Left colon (tissue), 2 donors: ENCODE results near the gene TRIM72. TPM values are rescaled to one million over a fixed set of nuclear protein-coding genes. Genes with fewer than 3 reads are reported as not detected.
A peak's percentile ranks its signal among the peaks of the same experiment; 100 is the strongest.
"Not testable (repeated sequence)": the region's sequence is repeated elsewhere in the genome, so short reads cannot be mapped to it uniquely, and the experiment has no call there.

ENCODE experiments used
- ATAC-seq: fragments of 200-7000 bp; cut with Tn5 transposase; one replicate; pipeline ENCODE4 v1.9.1; 2020; ENCODE audit warnings: mild to moderate bottlenecking, moderate library complexity
- DNase-seq, 2 donors: peaks; one replicate each; pipeline ENCODE4 v3.0.0-alpha.2; 2020
- intact Hi-C, 2 donors: fragments of 100-400 bp; cut with DNase I in 1 of 2; cut with micrococcal nuclease in 1 of 2; formaldehyde crosslinking; loops; one replicate each; pipeline versions ENCODE4 v1.11.2 to v1.14.0; 2022; cut with DNase I, micrococcal nuclease
- long read RNA-seq: library from polyadenylated mRNA; unstranded; transcript quantifications from one replicate; pipeline ENCODE4 v2.0.0, GENCODE V29; 2021
- total RNA-seq, 2 donors: library from RNA; stranded (reverse); fragmentation: NEBNext Ultra II Directional; extraction: Animal tissue kit (Norgen Biotek cat#: 25700); gene quantifications; one replicate each; pipeline ENCODE4 v1.2.1, GENCODE V29; 2021
- donor health status: DM: no; HTN: no; CAD: no.
- donor health status: DM: yes; HTN: yes; CAD: no.

TRIM72 gene
- total RNA-seq, result not detected
- long read RNA-seq, result 0 reads

GRCh38 chr16:31213877-31214707 is at the start of gene TRIM72:
Gene TRIM72, plus strand, starts transcription at chr16:31214119. Its CDS starts 620 bp downstream, at chr16:31214739.
- ATAC-seq (no peak), DNase-seq (no peak)
- intact Hi-C loops, result no loop called here

- ATAC-seq (no peak), DNase-seq (no peak)
- intact Hi-C loops, result no loop called here
Measured at GRCh38 chr16:31167315-31167714, 46.6 kb upstream of the TRIM72 start.

GRCh38 chr16:31168848-31169247 is 45.1 kb upstream of the TRIM72 start:
- DNase-seq (no peak), ATAC-seq (no peak)
- intact Hi-C loops, result no loop called here

- peak; percentile 29 for ATAC-seq
- DNase-seq, intact Hi-C loops: not testable (repeated sequence)
Measured at GRCh38 chr16:31170048-31170447, 43.9 kb upstream of the TRIM72 start.

GRCh38 chr16:31177136-31177535 is 36.8 kb upstream of the TRIM72 start:
- DNase-seq (no peak), ATAC-seq (no peak)
- intact Hi-C loops, result no loop called here

GRCh38 chr16:31179219-31179746 is 34.6 kb upstream of the TRIM72 start:
- DNase-seq (no peak), ATAC-seq (peak; percentile 9)
- intact Hi-C loops, result no loop called here

- DNase-seq, result peak; percentile 88 to 95
- intact Hi-C loops, result no loop called here
- ATAC-seq, result peak; percentile 85
Measured at GRCh38 chr16:31179747-31180459, 34.0 kb upstream of the TRIM72 start, which contains the start of gene FUS. Gene FUS, plus strand, starts transcription at chr16:31180139. Its CDS starts 76 bp downstream, at chr16:31180215.

GRCh38 chr16:31181102-31181830 is 32.7 kb upstream of the TRIM72 start:
- ATAC-seq, result peak; percentile 13
- peak in 1 of 2 donors; percentile 57 for DNase-seq
- intact Hi-C loops, result no loop called here

GRCh38 chr16:31182391-31182790 is 31.5 kb upstream of the TRIM72 start:
- ATAC-seq (no peak), DNase-seq (no peak)
- intact Hi-C loops, result no loop called here

- no peak for DNase-seq
- no peak for ATAC-seq
- intact Hi-C loops, result no loop called here
Measured at GRCh38 chr16:31183432-31184428, 30.2 kb upstream of the TRIM72 start.

- ATAC-seq, result no peak
- intact Hi-C loops, result no loop called here
- no peak for DNase-seq
Measured at GRCh38 chr16:31184888-31185287, 29.0 kb upstream of the TRIM72 start.

GRCh38 chr16:31185339-31185738 is 28.6 kb upstream of the TRIM72 start:
- intact Hi-C loops, result no loop called here
- DNase-seq (no peak), ATAC-seq (no peak)

GRCh38 chr16:31186176-31186575 is 27.7 kb upstream of the TRIM72 start:
- intact Hi-C loops, result no loop called here
- ATAC-seq (no peak), DNase-seq (no peak)

- DNase-seq (no peak), ATAC-seq (no peak)
- intact Hi-C loops, result no loop called here
Measured at GRCh38 chr16:31186930-31187807, 26.8 kb upstream of the TRIM72 start.

GRCh38 chr16:31187808-31188189 is 26.1 kb upstream of the TRIM72 start:
- ATAC-seq (no peak), DNase-seq (no peak)
- intact Hi-C loops, result no loop called here

GRCh38 chr16:31188450-31189411 is 25.2 kb upstream of the TRIM72 start:
- intact Hi-C loops, result no loop called here
- no peak for DNase-seq
- no peak for ATAC-seq
